ENCODE results near the gene ZCCHC2. TPM values are rescaled to one million over a fixed set of nuclear protein-coding genes. Genes with fewer than 3 reads are reported as not detected.

ZCCHC2 gene
- total and polyA plus RNA-seq, 2 of the 13 experiments (the other 11 are each of a cell fraction or from before 2014, with no cell fraction given) = 62.5 to 76.1 TPM

DNA sequence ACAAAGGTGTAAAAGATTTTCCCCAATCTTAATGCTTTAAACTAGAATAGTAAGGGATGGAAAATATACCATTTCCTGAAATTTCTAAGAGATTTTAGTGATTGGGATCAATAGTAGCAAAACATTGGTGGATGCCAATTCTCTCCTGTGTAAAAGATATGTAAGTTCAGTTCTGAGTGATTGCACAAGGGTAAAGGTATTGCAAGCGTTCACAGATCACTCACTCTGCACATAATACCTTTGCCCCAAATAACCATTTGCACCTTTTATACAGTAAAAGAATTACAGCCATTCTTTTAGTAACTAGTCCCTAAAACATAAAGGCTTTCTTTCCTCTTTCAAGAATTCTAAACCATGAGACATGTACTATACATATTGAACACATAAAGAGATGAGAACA lies 13.0 kb upstream of the ZCCHC2 start (continued):
- TF ChIP-seq HNF4A (CRISPR knock-in tag; IDR thresholded peaks at IDR 0.05) (peak; percentile 82), SRSF4 (IDR thresholded peaks at IDR 0.05; ENCODE audit: low read depth, low read length, poor library complexity, severe bottlenecking) (no peak)
- TF ChIP-seq, protein P1, sequence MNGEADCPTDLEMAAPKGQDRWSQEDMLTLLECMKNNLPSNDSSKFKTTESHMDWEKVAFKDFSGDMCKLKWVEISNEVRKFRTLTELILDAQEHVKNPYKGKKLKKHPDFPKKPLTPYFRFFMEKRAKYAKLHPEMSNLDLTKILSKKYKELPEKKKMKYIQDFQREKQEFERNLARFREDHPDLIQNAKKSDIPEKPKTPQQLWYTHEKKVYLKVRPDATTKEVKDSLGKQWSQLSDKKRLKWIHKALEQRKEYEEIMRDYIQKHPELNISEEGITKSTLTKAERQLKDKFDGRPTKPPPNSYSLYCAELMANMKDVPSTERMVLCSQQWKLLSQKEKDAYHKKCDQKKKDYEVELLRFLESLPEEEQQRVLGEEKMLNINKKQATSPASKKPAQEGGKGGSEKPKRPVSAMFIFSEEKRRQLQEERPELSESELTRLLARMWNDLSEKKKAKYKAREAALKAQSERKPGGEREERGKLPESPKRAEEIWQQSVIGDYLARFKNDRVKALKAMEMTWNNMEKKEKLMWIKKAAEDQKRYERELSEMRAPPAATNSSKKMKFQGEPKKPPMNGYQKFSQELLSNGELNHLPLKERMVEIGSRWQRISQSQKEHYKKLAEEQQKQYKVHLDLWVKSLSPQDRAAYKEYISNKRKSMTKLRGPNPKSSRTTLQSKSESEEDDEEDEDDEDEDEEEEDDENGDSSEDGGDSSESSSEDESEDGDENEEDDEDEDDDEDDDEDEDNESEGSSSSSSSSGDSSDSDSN (CRISPR knock-in tag; IDR thresholded peaks at IDR 0.05) = no peak

DNA sequence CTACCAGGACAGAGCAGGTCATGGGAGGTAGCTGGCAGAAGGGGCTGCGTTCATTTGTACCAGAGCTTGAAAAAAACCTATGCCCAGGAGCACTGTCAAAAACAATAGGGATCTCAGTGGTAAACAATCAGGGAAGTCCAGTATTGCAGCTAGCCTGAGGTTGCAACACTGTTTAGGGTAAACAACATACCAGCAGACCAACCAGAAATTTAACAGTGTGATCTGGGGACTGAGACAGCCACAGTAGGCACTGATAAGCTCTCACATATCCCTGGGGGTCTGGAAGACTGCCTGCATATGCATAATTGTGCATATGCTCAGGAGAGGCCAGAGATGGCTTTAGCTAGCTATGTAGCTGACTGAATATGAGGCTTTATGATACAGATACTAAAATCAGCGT lies 12.0 kb upstream of the ZCCHC2 start:
- ChIA-PET CTCF (ENCODE audit: low intra/inter-chr PET ratio, low total read pairs) (interaction anchor here (1.1 kb wide), 1 partner anchor 25 kb away, joined by 3 read pairs; no protein-coding TSS in a partner anchor), POLR2A (interaction anchor here (0.6 to 3.6 kb wide), 8 partner anchors 10 to 90 kb away, joined by 3 to 26 read pairs (median 6); partner anchors contain the start of gene ZCCHC2)
- Histone ChIP-seq H2AFZ (ENCODE audit: low read length) (peak overlapping the region; percentile 46), H3K4me2 (ENCODE audit: low read depth, low read length) (peak overlapping the region; percentile 65), H3K9me3 (ENCODE audit: low read length) (peaks cover 31% of the 10 kb centered on the region), H3K27me3 (ENCODE audit: control insufficient read depth in 1 of 2, insufficient read depth in 2 of 2, low read length in 2 of 2) (no peaks in the 10 kb centered on the region), H3K9ac (ENCODE audit: insufficient read depth, low read depth, low read length) (peak overlapping the region; percentile 26; the same call in 1 of the 2 replicates), H3K4me1 (ENCODE audit: insufficient read depth, low read length) (peaks cover 50% of the 10 kb centered on the region), H3K27ac (ENCODE audit: extremely low read length, insufficient read depth, low read length) (peak overlapping the region; percentile 74), H3K4me3 (replicated peaks in 1 of 3; ENCODE audit: insufficient read depth in 1 of 3, low read depth in 2 of 3, low read length in 3 of 3) (no peak overlapping the region; a peak in 1 of 6 replicates), H3K36me3 (replicated peaks in 1 of 2; ENCODE audit: control insufficient read depth in 1 of 2, insufficient read depth in 2 of 2, low read length in 2 of 2) (no peaks in the 10 kb centered on the region), H4K20me1 (ENCODE audit: insufficient read depth, low read length) (no peaks in the 10 kb centered on the region), H3K79me2 (ENCODE audit: insufficient read depth, low read length) (peaks cover 2% of the 10 kb centered on the region)
- FAIRE-seq (no peak), DNase-seq (ENCODE audit: low spot score) (peak; percentile 72), ATAC-seq (peak; percentile 94)
- no TSS peak for BruUV-seq (replicated peaks)
- in situ Hi-C loops (cut with HindIII; ENCODE audit: extremely low pct_ligation_motif_present, low pct_unique_long_range_greater_than_20kb) (no loop called here), intact Hi-C loops (cut with micrococcal nuclease; ENCODE audit: unreplicated experiment) (no loop called here)
- WGBS (ENCODE audit: low lambda C conversion rate) = 33% methylated on average over 2 of the region's 2 CpGs
- TF ChIP-seq SOX5 (CRISPR knock-in tag; IDR thresholded peaks at IDR 0.05; ENCODE audit: borderline replicate concordance) (peak; percentile 88), PAWR (CRISPR knock-in tag; IDR thresholded peaks at IDR 0.05; ENCODE audit: borderline replicate concordance) (no peak), SOX6 (IDR thresholded peaks at IDR 0.05) (no peak), SOX6 (CRISPR knock-in tag; IDR thresholded peaks at IDR 0.05) (peak; percentile 93), RXRB (CRISPR knock-in tag; IDR thresholded peaks at IDR 0.05; ENCODE audit: borderline replicate concordance) (peak; percentile 43; the same call in 1 of the 2 replicates), FOXA3 (CRISPR knock-in tag; IDR thresholded peaks at IDR 0.05) (peak; percentile 85), CEBPB (IDR thresholded peaks at IDR 0.05; ENCODE audit: borderline replicate concordance, low read depth, low read length) (peak; percentile 94), ZBTB20 (CRISPR knock-in tag; IDR thresholded peaks at IDR 0.05; ENCODE audit: borderline replicate concordance, low read depth) (no peak), SRSF9 (IDR thresholded peaks at IDR 0.05; ENCODE audit: borderline replicate concordance, insufficient read depth, low read depth, low read length, poor library complexity, severe bottlenecking) (no peak)
- TF ChIP-seq, protein P2, sequence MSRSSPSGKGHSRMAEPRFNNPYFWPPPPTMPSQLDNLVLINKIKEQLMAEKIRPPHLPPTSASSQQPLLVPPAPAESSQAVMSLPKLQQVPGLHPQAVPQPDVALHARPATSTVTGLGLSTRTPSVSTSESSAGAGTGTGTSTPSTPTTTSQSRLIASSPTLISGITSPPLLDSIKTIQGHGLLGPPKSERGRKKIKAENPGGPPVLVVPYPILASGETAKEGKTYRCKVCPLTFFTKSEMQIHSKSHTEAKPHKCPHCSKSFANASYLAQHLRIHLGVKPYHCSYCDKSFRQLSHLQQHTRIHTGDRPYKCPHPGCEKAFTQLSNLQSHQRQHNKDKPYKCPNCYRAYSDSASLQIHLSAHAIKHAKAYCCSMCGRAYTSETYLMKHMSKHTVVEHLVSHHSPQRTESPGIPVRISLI (CRISPR knock-in tag; IDR thresholded peaks at IDR 0.05; ENCODE audit: borderline replicate concordance) = peak; percentile 65; the same call in 1 of the 2 replicates
- TF ChIP-seq, protein P3, sequence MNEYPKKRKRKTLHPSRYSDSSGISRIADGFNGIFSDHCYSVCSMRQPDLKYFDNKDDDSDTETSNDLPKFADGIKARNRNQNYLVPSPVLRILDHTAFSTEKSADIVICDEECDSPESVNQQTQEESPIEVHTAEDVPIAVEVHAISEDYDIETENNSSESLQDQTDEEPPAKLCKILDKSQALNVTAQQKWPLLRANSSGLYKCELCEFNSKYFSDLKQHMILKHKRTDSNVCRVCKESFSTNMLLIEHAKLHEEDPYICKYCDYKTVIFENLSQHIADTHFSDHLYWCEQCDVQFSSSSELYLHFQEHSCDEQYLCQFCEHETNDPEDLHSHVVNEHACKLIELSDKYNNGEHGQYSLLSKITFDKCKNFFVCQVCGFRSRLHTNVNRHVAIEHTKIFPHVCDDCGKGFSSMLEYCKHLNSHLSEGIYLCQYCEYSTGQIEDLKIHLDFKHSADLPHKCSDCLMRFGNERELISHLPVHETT (CRISPR knock-in tag; conservative IDR thresholded peaks at IDR 0.05) = no peak
- TF ChIP-seq, protein P4, sequence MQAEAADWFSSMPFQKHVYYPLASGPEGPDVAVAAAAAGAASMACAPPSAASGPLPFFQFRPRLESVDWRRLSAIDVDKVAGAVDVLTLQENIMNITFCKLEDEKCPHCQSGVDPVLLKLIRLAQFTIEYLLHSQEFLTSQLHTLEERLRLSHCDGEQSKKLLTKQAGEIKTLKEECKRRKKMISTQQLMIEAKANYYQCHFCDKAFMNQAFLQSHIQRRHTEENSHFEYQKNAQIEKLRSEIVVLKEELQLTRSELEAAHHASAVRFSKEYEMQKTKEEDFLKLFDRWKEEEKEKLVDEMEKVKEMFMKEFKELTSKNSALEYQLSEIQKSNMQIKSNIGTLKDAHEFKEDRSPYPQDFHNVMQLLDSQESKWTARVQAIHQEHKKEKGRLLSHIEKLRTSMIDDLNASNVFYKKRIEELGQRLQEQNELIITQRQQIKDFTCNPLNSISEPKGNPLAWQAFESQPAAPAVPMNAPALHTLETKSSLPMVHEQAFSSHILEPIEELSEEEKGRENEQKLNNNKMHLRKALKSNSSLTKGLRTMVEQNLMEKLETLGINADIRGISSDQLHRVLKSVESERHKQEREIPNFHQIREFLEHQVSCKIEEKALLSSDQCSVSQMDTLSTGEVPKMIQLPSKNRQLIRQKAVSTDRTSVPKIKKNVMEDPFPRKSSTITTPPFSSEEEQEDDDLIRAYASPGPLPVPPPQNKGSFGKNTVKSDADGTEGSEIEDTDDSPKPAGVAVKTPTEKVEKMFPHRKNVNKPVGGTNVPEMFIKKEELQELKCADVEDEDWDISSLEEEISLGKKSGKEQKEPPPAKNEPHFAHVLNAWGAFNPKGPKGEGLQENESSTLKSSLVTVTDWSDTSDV (CRISPR knock-in tag; IDR thresholded peaks at IDR 0.05) = no peak
